Measurements from ENCODE around the gene CCDC174.
A peak's percentile ranks its signal among the peaks of the same experiment; 100 is the strongest.
"Not testable (repeated sequence)": the region's sequence is repeated elsewhere in the genome, so short reads cannot be mapped to it uniquely, and the experiment has no call there.

CCDC174 gene

DNA sequence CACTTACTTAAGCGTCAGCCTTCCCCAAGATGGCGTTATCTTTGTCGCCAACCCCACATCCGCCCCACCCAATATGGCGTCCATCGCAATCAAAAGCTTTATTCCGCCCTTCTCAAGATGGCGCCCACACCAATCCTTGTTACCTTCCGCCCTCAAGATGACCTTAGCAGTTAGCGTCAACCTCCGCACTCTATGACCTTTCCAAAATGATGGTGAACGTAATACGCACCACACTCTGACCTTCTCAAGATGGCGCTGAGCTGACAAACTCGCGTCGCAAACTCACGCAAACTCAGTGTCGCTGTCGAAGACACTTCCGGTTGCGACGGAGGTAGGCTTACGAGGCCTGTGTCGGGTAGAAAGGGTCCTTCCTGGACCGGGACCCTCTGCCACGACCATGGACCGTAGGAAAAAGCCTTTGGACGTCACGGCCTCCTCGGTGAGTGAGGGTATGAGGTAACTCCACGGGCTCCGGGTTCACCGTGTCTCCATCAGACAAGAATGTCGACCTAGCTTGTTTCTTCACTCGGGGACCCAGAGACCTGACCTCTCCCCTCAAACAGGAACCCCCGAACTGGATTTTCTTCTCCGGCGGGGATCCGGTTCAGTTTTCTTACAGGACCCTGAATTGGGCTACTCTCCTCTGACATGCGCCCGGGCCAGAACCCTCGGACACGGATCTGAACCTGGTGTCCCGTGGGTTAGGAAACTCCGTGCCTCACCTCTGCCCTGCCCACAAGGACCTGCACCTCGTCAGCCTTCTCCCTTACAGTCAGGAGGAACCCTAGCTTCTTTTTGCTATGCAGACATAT is at the start of gene CCDC174:
Gene CCDC174, plus strand, starts transcription at position 323 of the 812 bp plus-strand sequence. Its CDS starts 75 bp downstream, at position 398.
- DNase-seq: peak; percentile 91

- DNase-seq: no peak
These were observed 49.4 kb upstream of the CCDC174 start for GRCh38 chr3:14602006-14602803.

- DNase-seq: no peak
These were observed 48.5 kb upstream of the CCDC174 start for GRCh38 chr3:14602804-14603644.

- no peak for DNase-seq
These were observed 46.5 kb upstream of the CCDC174 start for GRCh38 chr3:14605067-14605466.

DNA sequence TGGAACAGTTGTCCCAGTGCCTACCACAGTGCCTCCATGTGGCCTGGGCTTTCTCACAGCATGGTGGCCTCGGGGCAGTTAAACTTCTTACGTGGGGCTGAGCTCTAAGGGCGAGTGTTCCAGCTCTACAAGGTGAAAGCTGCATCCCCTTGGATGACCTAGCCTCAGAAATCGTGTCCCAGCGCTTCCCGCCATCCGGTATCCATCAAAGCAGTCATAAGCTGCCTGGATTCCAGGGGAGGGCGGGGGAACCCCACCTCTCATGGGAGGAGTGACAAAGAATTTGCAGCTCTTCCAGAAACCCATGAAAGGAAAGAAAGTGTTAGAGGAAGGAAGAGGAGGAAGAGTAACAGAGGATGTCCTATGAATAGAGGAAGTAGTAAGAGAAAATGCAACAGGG is 45.8 kb upstream of the CCDC174 start:
- DNase-seq: no peak

- DNase-seq: no peak
These were observed 44.8 kb upstream of the CCDC174 start for GRCh38 chr3:14606669-14607339.

DNA sequence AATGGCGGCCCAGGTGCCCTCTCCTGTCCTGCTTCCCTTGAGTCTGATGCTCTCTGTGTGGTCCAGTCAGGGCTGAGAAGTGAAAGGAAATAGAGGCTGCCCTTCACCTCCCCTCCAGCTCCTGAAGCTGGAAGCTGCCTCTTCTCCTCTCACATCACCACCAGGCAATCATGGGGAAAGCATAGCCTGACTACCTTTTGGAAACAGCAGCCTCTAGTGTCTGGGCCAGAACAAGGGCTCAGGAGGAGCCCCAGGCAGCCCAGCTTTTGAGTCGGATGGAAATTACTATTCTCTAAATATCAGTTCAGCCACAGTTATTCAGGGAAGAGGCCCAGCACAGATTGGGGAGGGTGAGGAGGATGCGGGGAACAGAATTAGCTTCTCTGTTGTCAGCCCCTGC is 43.3 kb upstream of the CCDC174 start:
- no peak for DNase-seq

DNA sequence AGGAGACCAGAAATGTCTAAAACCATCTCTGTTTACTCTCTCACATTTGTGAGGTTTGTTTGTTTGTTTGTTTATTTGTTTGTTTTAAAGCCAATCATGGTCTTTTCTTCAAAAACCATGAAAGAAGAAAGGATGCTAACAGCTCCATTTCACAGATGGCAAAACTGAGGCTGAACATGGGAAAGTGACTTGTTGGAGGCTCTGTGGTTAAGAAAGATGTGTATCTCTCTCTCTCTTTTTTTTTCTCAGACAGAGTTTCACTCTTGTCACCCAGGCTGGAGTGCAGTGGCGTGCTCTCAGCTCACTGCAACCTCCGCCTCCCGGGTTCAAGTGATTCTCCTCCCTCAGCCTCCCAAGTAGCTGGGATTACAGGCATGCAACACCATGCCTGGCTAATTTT is 42.5 kb upstream of the CCDC174 start:
- not testable (repeated sequence) for DNase-seq

DNA sequence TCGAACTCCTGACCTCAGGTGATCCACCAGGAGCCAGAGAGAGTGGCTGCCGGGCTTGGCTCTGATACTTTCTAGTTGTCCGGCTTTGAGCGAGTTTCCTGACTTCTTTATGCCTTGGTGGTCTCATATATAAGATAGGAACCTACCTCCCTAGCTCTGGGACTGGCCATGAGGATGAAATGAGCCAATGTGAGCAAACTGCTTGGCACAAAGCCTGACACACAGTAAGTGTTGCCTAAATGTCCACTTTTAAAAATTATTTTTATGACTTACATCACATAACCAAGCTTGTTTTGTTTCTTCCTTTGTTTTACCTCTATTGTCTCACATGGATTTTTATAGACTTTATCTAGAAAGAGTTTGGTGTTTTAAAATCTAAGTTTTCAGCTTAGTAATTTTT is 42.1 kb upstream of the CCDC174 start:
- DNase-seq: no peak

- no peak for DNase-seq
These were observed 41.6 kb upstream of the CCDC174 start for GRCh38 chr3:14609941-14610340.

- DNase-seq: no peak
These were observed 37.4 kb upstream of the CCDC174 start for GRCh38 chr3:14614189-14614588.

DNA sequence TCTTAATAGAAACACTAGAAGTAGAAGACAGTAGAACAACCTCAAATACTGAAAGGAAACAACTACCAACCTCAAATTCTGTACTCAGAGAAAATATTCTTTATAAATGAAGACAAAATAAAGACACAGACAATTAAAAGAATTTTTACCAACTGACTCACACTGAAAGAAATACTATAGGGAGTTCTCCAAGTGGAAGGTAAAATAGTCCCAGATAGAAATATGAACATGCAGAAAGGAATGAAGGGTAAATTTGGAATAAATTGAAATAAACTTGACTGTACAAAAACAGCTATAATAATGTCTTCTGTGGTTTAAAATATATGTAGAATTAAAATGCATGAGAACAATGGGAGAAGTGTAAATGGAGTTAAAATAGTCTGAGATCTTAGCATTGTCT is 36.7 kb upstream of the CCDC174 start:
- DNase-seq: no peak

- no peak for DNase-seq
These were observed 34.7 kb upstream of the CCDC174 start for GRCh38 chr3:14616606-14617507.

GRCh38 chr3:14617508-14618023 is 34.0 kb upstream of the CCDC174 start:
- no peak for DNase-seq

DNA sequence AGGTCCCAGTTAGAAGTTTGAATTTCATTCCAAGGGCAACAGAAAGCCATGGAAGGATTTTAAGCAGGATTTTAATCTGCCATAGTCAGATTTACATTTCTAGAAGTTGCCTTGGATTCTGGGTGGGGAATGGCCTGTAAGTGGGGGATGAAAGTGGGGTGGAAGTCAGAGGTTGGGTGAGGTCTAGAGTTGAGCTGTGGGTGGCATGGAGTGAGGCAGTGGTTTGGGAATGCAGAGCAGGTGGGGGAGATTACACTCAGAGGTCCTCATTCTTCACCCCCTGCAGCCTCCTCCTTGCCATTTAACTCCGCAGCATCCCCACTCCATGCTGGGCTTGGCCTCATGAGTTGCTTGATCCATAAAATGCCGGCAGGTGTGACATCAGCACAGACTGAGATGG is 32.0 kb upstream of the CCDC174 start:
- DNase-seq: no peak

DNA sequence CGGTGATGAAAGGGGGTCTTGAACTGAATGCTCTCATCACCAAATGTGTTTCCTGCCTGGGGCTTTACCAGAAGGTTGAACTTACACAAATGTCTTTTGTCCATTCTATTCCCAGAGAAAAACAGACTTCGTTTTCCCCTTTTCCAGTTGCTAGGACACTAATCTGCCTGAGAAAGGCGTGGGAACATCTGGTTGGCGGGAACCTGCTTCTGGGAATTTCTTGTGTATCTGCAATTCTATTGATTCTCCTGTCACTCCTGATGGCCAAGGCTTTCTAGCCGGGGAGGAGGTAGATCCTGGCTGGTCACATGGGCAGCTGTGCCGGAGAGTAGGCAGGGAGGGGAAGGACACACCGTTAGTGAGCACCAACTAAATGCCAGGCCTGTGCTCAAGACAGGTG is 31.1 kb upstream of the CCDC174 start:
- no peak for DNase-seq

DNA sequence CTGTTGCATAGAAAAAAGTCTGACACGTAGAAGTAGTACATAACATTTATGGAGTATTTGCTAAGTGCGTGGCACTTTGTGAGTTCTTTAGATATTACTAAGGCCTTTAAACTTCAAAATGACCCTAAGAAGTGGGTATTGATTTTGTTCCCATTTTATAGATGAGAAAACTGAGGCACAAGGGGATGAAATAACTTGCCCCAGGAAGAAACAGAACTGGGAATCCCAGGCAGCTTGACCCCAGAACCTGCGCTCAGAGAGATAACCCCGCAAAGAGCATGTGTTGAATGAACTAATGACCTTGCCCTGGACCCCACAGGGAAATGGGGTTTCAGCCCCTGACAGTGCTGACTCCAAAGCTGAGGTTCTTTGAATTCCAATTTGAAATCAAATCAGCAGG is 30.5 kb upstream of the CCDC174 start:
- DNase-seq: no peak

DNA sequence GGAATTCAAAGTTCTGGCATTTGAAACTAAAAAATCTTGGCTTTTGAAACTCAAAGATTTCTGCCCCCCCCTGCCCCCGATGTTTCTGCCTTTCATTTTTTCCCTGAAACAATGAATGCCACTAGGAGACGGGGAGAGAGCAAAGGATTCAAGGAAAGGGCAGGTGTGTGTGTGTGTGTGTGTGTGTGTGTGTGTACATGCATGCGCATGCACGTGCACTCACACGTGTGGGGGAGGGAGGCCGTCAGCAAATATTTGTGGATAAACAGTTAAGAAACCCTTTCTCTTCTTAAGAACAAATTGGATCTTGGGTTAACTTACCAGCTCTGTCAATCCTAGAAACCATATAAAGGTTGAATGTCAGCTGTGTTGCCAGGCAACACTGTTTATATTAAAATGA is 29.2 kb upstream of the CCDC174 start:
- no peak for DNase-seq

DNA sequence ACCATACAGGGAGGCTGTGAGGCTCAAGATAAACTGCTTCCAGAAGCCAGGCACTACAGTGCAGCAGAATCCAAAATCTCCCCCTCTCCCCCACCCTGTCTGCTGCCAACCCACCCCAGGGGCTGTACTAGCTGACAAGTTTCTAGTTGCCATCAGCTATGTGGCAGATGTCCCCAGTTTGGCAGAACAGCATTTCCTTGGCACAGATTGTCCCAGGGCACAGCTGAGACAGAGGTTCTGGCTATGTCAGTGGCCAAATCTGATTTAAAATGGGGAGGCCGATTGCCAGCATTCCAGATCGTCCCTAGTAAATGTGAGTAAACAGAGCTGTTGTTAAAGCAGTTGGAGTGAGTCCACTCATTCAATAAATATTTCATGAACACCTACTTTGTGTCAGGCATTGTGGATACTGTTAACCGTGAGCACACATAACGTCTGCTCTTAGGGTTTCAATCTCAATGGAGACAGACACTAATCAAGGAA is 28.0 kb upstream of the CCDC174 start:
- no peak for DNase-seq

GRCh38 chr3:14624498-14624897 is 27.1 kb upstream of the CCDC174 start:
- DNase-seq: no peak

DNA sequence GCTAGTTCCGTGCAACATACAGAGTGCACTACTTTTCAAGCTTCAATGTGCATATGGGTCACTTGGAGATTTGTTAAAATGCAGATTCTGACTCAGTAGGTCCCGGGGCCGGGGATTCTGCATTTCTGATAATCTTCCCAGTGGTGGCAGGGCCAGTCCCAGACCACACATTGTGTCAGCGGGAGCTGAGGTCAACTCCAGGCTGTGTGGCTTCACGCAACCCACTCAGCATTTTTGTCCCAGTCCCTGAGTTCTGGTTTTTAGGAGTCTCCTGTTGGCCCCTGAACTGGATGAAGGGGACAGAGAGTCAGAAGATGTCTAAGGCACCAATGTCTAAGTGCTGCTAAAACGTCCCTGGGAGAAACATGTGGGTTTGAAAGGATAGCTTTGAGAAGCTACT is 26.1 kb upstream of the CCDC174 start:
- no peak for DNase-seq
